HG03175 (cell line): Measurements from ENCODE around the gene PLIN4.
"Not testable (repeated sequence)": the region's sequence is repeated elsewhere in the genome, so short reads cannot be mapped to it uniquely, and the experiment has no call there.

Experiments used
- ATAC-seq: cut with Tn5 transposase; IDR thresholded peaks from one replicate; pipeline ENCODE4 v1.9.1; 2021; ENCODE audit warnings: mild to moderate bottlenecking, moderate library complexity; ENCODE audit not compliant: unreplicated experiment

The PLIN4 gene

DNA sequence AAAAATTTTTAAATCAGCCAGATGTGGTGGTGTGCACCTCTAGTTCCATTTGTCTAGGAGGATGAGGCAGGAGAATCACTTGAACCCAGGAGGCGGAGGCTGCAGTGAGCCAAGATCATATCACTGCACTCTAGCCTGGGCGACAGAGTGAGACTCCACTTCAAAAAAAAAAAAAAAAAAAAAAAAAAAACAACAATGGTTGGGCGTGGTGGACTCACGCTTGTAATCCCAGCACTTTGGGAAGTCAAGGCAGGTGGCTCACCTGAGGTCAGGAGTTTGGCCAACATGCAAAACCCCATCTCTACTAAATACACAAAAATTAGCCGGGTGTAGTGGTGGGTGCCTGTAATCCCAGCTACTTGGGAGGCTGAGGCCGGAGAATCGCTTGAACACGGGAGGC, 9.1 kb upstream of the PLIN4 start:
- not testable (repeated sequence) for ATAC-seq

DNA sequence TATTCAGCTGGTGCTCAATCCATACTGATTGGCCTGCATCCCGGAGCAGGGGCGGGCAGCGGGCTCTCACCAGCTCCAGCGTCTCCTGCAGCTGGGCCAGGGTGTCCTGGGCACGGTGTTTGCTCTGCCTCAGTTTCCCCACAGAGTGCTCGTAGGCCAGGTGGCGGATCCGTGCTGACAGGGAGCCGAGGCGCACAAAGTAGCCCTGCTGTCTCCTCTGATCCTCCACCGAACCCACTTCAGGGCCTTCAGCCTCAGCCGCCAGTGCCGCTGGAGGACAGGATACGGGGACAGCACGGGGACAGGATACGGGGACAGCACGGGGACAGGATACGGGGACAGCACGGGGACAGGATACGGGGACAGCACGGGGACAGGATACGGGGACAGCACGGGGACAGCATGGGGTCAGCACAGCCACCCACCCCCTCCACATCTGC, 7.3 kb upstream of the PLIN4 start:
- no peak for ATAC-seq

DNA sequence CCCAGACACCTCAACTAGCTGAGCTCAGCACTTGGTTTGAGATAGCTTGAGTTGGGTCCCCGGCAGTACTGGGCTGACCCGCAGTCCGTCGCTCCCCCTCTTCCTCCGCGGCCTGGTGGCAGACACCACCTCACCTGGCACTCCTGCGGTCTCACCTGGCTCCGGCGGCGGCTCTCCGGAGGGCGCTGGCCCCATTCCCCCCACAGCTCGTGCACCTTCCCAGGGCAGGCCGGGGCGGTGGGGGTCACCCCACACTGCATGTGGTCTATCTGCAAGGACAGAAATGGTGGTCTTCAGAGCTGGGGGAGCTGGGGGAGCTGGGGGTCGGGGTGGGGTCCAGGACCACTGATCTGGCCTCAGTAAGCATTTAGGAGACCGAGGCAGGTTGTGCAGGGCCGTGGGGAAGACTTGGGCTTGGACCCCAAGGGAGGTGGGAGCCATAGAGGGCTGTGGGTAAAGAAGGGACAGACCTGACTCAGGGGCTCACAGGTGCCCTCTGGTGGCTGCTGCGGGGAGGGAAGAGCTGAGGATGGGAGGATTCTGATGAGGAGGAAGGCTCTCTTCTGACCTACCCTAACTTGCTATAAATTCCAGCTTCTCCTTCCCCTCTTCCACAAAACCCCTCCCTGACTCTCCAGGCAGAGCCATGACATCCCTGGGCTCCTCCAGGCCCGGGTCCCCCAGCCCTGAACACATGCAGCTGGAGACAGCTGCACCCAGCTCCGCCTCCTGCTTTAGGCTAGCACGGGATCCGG, 6.7 kb upstream of the PLIN4 start:
- no peak for ATAC-seq

DNA sequence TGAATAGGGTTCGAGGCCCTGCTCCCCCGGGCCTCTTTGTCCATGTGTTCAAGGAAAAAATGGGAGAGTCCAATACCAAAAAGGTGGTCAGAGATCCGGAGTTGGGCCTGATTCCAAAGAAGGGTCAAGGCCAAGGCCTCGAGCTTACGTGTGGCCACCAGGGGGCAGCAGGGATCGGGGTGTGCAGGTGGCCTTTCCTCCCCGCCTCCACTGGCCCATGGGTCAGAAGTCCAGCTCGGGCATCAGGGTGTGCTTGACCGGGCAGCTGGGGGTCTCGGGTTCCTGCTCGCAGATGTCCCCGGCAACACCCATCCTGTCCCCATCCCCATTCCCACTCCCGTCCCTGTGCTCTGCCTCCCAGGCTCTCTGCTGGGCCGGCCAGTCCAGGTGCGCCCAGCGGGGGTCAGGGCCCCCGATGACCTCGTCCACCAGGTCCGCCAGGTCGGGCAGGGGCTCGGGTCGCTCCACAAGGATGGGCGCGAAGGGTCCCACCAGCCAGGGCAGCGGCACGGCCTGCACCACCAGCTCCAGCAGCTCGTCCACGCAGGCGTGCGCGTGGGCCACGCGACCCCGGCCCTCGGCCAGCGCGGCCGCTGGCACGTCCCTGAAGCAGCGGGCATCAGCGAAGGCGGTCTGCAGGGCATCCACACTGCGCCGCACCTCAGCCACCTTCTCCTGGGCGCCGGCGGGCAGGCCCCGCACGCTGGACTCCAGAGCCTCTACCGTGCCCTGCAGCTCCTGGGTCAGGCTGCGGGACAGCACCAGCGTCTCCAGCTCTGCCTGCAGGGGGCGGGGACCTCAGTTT, 5.2 kb upstream of the PLIN4 start:
- ATAC-seq = no peak

DNA sequence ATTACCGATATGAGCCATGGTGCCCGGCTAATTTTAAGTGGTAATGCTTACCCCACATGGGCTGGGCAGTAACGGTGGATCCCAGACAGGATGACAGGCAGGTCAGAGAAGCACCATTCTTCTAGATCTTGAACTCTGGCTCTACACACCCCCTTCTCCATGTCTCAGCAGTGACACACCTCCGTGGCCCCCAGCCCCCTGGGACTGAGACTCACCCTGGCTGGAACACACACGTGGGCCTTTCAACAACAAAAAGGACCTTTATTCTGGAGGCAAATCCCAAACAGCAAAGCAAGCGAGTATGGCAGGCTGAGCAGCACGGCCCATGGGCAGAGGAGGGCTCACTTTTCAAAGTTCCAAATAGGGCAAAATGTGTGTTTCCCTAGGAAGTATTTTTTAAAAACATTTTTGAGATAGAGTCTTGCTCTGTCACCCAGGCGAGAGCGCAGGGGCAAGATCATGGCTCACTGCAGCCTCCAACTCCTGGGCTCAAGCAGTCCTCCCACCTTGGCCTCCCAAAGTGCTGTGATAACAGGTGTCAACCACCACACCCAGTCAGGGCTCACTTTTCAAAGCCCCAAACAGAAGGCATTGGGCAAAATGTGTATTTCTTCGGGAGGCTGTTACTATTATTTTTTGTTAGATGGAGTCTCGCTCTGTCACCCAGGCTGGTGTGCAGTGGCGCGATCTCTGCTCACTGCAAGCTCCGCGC, 4.2 kb upstream of the PLIN4 start:
- no peak for ATAC-seq

DNA sequence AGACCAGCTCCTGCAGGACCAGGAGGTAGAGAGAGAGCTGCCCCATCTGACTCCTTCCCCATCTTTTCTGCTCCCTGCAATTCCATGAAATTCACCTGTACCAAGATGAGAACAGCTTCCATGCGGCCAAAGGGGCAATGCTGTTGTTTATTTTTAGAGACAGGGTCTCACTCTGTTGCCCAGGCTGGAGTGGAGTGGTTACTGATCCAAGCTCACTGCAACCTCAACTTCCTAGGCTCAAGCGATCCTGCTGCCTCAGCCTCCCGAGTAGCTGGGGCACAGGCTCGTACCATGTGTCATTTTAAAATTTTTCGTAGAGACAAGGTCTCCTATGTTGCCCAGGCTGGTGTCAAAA, 3.6 kb upstream of the PLIN4 start:
- no peak for ATAC-seq

DNA sequence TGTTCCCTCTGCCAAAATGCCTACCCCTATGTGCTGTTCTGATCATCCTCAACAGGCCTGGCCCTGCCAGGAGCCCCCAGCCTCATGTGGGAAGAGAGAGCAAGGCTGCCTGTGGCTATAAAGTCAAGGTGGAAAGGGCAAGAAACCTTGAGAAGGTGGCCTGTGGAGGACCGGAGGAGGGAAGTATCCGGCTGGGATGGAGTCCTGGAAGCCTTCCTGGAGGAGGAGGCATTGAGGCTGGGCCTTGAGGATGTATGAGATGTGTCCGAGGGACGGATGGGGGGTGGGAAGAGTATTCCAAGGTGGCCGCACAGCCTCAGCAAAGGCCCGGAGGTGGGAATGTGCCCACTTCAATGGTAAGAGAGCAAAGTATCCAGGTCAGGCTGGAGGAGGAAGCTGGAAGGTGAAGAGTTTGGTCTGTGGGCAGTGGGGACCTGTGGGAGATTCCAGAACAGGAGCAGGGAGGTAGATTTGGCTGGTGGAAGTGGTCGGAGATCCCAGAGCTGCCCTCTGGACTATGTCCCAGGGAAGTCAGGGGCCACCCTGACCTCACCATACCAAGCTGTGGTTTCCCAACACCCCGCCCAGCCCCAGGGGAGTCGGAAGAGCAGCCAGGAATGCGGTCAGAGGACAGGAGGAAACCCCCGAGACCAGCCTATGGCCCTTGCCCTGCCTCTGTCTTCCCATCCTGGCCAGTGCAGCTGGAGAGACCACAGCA, 3.0 kb upstream of the PLIN4 start:
- no peak for ATAC-seq

DNA sequence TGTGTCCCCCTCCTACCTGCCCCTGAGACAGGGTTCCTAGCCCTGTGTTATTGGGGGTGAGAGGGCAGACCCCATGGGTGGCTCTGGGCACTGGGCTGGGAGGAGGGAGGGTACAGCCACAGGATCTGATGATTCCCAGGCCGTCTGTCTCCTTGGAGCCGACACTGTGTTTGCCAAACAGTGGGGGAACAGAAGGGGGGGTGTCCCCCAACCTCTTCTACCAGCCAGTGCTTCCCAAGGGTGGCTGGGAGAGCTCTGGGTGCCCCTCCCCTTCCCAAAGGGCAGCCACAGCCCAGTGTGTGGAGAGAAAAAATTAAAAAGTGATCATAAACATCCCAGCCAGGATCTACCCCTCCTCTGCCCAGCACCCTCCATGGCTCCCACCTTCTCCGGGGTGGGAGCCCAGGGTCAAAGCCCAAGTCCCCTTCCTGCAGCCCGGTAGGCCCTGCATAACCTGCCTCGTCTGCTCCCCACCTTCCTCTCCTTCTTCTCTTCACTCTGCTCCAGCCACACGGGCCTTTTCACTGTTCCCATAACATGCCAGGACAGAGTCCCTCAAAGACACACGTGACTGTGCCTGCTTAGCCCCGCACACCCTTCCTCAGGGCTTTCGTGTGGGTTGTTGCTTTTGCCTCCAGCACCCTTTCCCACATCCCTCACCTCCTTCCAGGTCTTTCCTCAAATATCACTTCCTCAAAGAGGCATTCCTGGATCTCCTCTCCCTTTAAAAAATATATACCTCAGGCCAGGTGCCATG, 1.4 kb upstream of the PLIN4 start:
- no peak for ATAC-seq

DNA sequence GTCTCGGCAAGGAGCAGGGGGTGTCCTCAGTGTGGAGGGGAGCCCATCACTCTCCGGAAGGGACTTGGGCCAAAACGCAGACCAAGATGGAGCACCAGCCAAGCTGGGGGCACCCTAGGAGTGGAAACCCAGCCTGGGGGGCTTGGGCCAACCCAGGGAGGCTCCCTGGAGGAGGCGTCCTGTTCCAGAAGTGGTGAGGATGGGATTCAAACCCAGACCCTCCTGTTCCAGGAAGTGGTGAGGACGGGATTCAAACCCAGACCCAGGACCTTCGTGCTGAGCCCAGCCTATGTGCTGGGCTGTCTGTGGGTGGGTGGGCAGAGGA, 848 bp upstream of the PLIN4 start:
- no peak for ATAC-seq

DNA sequence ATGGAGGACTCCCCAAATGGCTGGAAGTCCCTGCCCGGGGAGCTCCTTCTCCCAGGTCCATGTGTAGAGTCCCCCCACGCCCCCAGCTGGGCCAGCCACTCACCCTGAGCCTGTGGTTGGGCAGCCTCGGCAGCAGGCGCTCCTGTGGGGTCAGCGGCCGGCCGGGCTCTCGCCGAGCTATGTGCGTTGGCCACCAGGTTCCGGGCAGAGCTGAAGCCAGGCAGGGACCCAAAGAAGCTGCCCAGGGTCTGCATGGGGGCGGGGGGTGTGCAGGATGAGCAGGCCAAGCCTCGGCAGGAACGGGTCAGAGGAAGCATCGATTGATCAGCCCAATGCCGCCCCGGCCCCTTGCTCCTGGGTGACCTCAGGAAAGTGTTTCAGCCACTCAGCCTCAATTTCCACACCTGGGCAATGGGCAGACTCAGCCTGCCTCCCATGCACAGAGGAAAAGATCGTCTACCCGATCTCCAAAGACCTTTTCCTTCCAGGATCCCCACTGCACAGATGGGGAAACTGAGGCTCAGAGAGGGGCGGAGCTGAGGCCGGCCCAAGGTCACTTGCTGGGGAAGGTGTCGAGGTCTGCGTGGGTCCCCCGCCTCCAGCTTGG, 732 bp downstream of the PLIN4 start:
- ATAC-seq = no peak

DNA sequence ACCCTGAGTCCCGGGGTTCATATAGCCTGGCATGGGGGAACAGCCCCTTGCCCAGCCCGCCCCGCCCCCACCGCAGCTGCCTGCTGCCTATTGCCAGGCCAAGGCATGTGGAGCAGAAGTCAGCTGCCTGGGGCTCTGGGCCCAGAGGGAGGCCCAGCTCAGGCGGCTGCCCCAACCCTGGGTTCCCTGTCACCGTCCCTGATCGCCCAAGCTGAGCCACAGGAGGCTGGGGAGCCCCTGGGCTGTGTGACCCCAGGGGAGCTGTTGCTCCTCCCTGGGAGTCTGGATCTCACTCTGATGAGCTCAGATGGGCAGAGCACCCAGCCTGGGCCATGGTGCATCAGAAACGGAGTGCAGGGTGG, 1.4 kb downstream of the PLIN4 start:
- no peak for ATAC-seq

DNA sequence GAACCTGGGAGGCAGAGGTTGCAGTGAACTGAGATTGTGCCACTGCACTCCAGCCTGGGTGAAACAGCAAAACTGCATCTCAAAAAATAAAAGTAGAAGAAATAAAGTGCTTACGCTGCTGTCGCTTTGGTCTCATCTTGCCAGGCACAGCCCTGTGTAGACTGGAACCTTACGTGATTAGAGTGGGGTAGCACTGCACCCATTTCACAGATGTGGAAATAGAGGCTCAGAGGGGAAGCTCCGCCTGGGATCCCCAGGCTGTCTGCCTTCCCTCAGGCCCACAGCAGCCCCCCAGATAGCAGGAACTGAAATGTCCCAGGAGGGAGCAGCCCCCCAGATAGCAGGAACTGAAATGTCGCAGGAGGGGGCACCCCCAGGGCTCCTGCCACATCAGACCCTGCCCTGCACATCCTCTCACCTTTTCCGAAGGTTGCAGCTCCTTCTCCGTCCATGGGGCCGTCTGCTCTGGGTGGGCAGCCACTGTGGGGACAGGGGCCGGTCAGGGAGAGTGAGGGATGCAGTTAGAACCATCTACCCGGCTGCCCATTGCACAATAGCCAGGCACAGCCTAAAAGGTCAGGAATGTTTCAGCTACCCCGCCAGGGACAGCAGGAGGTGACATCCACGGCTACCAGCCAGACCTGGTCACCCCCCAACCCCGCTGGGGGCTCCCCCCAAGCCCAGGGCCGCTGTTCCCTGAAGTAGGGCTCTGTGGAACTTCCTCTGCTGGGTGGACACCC, 1.9 kb downstream of the PLIN4 start:
- no peak for ATAC-seq

DNA sequence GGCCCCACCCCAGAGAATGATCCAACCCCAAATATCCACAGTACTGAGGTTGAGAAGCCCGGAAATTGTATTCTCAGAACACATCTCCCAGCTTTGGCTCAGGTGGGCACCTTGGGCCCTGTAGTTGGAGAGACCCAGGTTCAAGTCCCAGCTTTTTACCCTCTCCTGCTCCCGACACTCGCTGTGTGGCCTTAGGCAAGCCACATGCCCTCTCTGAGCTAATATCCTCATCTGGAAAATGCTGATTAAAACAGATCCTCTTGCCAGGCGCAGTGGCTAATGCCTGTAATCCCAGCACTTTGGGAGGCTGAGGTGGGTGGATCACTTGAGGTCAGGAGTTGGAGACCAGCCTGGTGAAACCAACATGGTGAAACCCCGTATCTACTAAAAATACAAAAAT, 2.6 kb downstream of the PLIN4 start:
- ATAC-seq = no peak

DNA sequence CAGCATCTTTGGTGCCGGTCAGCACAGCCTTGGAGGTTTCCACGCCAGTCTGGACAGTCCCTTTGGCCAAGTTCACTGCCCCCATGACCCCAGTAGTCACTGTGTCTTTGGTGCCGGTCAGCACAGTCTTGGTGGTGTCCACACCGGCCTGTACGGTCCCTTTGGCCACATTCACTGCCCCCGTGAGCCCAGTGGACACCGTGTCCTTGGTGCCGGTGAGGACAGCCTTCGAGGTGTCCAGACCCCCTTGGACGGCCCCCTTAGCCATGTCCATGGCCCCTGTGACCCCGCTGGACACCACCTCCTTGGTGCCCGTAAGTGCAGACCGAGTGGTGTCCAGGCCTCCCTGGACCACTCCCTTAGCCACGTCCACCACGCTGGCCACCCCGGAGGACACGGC, 5.0 kb downstream of the PLIN4 start:
- no peak for ATAC-seq

DNA sequence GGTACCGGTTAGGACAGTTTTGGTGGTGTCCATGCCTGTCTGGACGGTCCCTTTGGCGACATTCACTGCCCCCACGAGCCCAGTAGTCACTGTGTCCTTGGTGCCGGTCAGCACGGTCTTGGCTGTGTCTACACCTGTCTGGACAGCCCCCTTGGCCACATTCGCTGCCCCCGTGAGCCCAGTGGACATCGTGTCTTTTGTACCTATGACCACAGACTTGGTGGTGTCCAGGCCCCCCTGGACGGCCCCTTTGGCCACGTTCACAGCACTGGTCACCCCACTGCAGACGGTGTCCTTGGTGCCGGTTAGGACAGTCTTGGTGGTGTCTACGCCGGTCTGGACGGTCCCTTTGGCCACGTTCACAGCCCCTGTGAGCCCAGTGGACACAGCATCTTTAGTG, 6.2 kb downstream of the PLIN4 start:
- ATAC-seq = no peak

DNA sequence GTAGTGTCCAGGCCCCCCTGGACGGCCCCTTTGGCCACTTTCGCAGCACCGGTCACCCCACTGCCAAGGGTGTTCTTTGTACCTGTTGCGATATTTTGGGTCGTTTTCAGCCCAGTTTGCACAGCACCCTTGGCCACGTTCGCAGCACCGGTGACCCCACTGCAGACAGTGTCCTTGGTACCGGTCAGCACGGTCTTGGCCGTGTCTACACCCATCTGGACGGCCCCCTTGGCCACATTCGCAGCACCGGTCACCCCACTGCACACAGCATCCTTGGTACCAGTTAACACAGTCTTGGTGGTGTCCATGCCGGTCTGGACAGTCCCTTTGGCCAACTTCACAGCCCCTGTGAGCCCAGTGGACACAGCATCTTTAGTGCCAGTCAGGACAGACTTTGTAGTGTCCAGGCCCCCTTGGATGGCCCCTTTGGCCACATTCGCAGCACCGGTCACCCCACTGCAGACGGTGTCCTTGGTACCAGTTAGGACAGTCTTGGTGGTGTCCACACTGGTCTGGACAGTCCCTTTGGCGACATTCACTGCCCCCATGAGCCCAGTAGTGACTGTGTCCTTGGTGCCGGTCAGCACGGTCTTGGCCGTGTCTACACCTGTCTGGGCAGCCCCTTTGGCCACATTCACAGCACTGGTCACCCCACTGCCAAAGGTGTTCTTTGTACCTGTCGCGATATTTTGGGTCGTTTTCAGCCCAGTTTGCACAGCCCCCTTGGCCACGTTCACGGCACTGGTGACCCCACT, 6.8 kb downstream of the PLIN4 start:
- no peak for ATAC-seq

DNA sequence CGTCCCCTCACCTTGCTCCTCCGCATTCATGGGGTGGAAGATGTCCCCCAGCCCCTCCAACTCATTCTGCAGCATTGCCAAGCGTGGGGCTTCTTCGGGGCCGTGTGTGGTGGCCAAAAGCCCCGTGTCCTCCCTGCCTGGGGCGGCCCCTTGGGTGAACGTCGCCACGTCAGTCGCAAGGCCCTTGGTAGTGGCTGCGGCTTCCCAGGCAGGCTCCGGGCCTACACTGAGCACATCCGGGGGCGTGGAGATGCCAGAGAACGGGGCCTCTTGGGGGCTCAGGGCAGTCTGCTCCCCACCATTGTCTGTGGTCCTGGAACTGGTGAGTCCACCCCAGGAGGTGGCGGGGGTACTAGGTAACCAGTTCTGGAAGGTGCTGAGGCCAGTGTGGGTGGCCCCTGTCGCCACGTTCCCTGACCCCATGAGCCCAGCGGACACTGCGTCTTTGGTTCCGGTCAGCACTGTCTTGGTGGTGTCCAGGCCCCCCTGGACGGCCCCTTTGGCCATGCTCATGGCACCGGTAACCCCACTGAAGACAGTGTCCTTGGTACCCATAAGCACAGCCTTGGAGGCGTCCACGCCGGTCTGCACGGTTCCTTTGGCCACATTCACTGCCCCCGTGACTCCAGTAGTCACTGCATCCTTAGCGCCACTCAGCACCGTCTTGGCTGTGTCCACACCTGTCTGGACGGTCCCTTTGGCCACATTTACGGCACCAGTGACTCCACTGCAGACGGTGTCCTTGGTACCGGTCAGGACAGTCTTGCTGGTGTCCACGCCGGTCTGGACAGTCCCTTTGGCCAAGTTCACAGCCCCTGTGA, 7.6 kb downstream of the PLIN4 start:
- ATAC-seq = no peak

DNA sequence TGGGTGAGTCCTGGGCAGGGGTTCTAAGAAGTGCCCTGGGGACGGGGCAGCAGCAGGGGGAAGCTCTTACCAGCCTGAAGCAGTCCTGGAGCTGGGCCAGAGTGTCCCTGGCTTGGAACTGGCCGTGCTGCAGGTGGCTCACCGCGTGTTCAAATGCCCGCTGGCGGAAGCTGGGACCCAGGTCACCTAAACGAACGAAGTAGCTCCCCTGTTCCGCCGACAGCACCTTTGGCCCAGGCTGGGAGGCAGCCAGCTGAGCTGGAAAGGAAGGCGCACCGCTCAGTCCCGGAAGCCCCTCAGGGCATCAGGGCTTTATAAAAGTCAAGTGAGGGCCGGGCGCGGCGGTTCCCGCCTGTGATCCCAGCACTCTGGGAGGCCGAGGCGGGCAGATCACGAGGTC, 9.6 kb downstream of the PLIN4 start:
- no peak for ATAC-seq
